Measurements from ENCODE around the gene GIMD1.

Gene GIMD1

DNA sequence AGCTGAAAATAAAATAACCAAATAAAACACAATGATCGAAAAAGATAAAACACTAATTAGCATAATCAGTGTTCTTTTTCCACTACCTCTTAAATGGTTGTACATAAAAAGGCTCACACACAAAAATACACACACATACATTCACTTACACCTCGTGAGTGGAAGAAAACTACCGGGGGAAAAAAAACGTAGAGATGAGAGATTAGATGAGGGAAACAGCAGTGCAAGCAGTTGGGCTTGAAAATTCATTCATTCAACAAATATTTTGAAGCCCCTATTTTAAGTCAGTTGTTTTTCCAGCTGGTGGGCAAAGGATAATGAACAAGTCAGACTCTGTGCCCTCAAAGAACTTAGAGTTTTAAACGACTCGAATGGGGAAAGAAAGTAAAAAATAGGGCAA is 53.6 kb downstream of the GIMD1 start:
- no peak for DNase-seq (ENCODE audit: low spot score)

DNA sequence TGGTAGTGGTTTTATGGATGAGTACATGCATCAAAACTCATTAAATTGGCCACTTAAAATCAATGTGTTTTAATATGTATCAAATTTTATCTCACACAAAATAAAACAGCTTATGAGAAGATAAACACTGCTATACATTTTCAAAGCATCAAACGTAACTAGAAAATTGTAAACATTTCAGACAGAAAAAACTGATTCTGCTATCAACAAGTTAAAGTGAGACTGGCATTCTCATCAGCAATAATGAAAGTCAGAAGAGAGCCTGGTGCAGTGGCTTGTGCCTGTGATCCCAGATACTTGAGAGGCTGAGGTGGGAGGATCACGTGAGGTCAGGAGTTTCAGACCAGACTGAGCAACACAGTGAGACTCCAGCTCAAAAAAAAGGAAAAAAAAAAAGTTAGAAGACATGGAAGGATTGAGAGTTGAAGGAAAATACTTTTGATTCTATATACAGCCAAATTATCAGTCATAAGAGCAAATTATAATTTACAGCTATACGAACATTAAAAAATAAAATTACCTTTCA is 55.5 kb downstream of the GIMD1 start:
- DNase-seq (ENCODE audit: low spot score), result no peak

DNA sequence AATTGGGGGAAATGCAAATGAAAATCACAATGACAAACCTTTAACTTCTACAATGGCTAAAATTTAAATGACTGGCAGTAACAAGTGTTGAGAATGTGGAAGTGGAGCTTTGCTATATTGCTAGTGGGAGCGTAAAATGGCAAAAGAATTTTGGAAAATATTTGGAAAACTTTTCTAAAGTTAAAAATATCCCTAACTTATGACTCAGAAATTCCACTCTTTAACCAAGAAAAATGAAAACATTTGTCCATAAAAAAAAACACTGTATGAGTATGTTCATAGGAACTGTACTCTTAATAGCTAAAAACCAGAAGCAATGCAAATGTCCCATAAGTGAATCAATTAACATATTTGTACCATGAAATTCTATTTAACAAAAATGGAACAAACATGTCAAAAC is 56.2 kb downstream of the GIMD1 start:
- DNase-seq (ENCODE audit: low spot score), result no peak
